Smooth muscle cell (in vitro differentiated cells): ENCODE results near the gene ARL9. TPM values are rescaled to one million over a fixed set of nuclear protein-coding genes. Genes with fewer than 3 reads are reported as not detected.

ENCODE experiments used
- DNase-seq: peaks from one replicate; lab custom pipeline; 2025; ENCODE audit not compliant: unreplicated experiment; lab: John Stamatoyannopoulos, UW
- H2AFZ ChIP-seq: fragments of 200-600 bp; sonication (generic); 2 replicates; pipeline ENCODE4 v1.6.0; 2016; ENCODE audit warnings: antibody characterized with exemption, low read depth, mild to moderate bottlenecking
- H3F3A ChIP-seq: fragments of 200-600 bp; sonication (generic); 2 replicates; pipeline ENCODE4 v1.6.0; 2017; ENCODE audit warnings: antibody characterized with exemption, low read depth
- H3K27ac ChIP-seq: fragments of 200-600 bp; sonication (generic); 2 replicates; pipeline ENCODE4 v1.5.1; 2016; ENCODE audit warnings: low read depth, mild to moderate bottlenecking
- H3K27me3 ChIP-seq: fragments of 200-600 bp; sonication (generic); 2 replicates; pipeline ENCODE4 v1.6.1; 2016; ENCODE audit warnings: low read depth, mild to moderate bottlenecking
- H3K36me3 ChIP-seq: fragments of 200-600 bp; sonication (generic); 2 replicates; pipeline ENCODE4 v1.5.1; 2016; ENCODE audit warnings: low read depth
- H3K4me1 ChIP-seq: fragments of 200-600 bp; sonication (generic); 2 replicates; pipeline ENCODE4 v1.5.1; 2016; ENCODE audit warnings: low read depth
- H3K4me2 ChIP-seq: fragments of 200-600 bp; sonication (generic); 2 replicates; pipeline ENCODE4 v1.6.0; 2016; ENCODE audit warnings: mild to moderate bottlenecking
- H3K4me3 ChIP-seq: fragments of 200-600 bp; sonication (generic); 2 replicates; pipeline ENCODE4 v1.5.1; 2016; ENCODE audit warnings: mild to moderate bottlenecking
- H3K79me2 ChIP-seq: fragments of 200-600 bp; sonication (generic); 2 replicates; pipeline ENCODE4 v1.6.0; 2016; ENCODE audit warnings: low read depth, mild to moderate bottlenecking
- H3K9ac ChIP-seq: fragments of 200-600 bp; sonication (generic); 2 replicates; pipeline ENCODE4 v1.6.0; 2016; ENCODE audit warnings: low read depth
- H3K9me3 ChIP-seq: fragments of 200-600 bp; sonication (generic); replicated peaks from 2 replicates; pipeline ENCODE4 v1.5.1; 2016; ENCODE audit warnings: low read depth
- H4K20me1 ChIP-seq: fragments of 200-600 bp; sonication (generic); 2 replicates; pipeline ENCODE4 v1.6.0; 2016; ENCODE audit warnings: low read depth
- CTCF ChIP-seq: fragments of 200-600 bp; sonication (generic); IDR thresholded peaks from 2 replicates; pipeline ENCODE4 v1.5.1; 2017; ENCODE audit warnings: borderline replicate concordance, mild to moderate bottlenecking, antibody characterized with exemption; ENCODE audit not compliant: insufficient read depth, poor library complexity, severe bottlenecking
- WGBS: methylation state at CpG from one replicate; pipeline ENCODE4 v1.1.7; 2016; ENCODE audit warnings: low lambda C conversion rate; 5-methylcytosine and 5-hydroxymethylcytosine counted together
- polyA plus RNA-seq: library from polyadenylated mRNA; unstranded; fragments of >200 nt; fragmentation: Nextera tagmentation; extraction: Ambion mirVana; gene quantifications from 2 replicates; pipeline ENCODE4 v1.2.1, GENCODE V29; 2016
- total RNA-seq: library from RNA; depleted of rRNA; stranded (reverse); fragments of >200 nt; gene quantifications from 2 replicates; pipeline ENCODE4 v1.2.3, GENCODE V29; 2014

The ARL9 gene
- total and polyA plus RNA-seq, 2 experiments from 2014 or later, result 0.27 to 1.2 TPM

DNA sequence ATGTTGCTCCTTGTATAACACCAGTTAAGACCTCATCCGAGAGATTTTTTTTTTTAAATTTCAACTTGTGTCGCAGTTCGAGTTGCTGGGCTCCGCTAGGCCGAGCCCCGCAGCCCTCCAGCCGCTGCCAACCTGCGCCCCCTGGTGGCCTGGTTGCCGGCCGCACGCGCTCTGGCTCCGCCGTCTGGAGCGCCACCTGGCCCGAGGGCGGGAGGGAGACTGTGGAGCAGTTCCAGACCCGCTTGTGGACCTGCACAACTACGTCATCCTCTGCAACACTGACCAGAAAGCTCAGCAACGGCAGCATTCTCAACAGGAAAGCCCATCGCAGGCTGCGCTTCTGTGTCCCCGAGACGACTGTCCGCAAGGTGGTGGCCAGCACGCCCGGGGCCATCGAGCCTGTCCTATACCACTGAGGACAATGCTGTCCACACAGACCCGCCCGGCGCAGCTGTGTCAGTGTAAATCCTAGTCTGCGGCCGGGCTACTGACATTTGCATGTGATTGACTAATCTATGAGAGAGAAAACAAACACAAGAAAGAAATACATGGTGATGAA lies 39.1 kb downstream of the ARL9 start:
- Histone ChIP-seq H3K27ac (no peak overlapping the region), H3K4me2 (peak overlapping the region; percentile 85), H3K9ac (no peak overlapping the region)

DNA sequence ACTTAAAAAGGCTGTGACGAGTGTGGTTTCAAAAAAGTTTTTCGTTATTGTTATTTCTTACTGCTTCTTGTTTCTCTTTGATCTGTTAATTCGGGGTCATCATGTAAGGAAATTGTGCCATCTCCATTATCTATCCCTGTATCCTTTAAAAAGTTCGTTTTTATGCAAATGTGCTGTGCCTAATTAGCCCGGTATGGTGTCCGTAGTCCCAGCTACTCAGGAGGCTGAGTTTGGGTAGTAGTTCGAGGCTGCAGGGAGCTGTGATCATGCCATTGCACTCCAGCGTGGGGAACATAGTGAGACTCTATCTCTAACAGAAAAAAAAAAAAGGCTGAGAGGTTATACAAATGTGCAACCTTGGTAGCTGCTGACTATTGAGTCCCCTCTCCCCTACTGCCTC lies 45.1 kb downstream of the ARL9 start:
- Histone ChIP-seq H3K27ac (no peak overlapping the region), H3K27me3 (no peaks in the 10 kb centered on the region), H3F3A (no peaks in the 10 kb centered on the region), H3K36me3 (no peaks in the 10 kb centered on the region), H2AFZ (no peak overlapping the region), H3K4me1 (no peaks in the 10 kb centered on the region), H3K4me3 (no peak overlapping the region), H3K79me2 (no peaks in the 10 kb centered on the region), H4K20me1 (no peaks in the 10 kb centered on the region), H3K9me3 (no peaks in the 10 kb centered on the region), H3K9ac (no peak overlapping the region), H3K4me2 (no peak overlapping the region)
- DNase-seq, result no peak
- WGBS, result 62% methylated on average over 8 of the region's 8 CpGs
- no peak for TF ChIP-seq CTCF

More for the DNA sequence above, 39.1 kb downstream of the ARL9 start:
- Histone ChIP-seq H3K4me1 (no peaks in the 10 kb centered on the region), H3F3A (peaks cover 4% of the 10 kb centered on the region), H3K4me3 (peak overlapping the region; percentile 44), H4K20me1 (no peaks in the 10 kb centered on the region), H3K27me3 (no peaks in the 10 kb centered on the region), H2AFZ (peak overlapping the region; percentile 87), H3K79me2 (no peaks in the 10 kb centered on the region), H3K9me3 (no peaks in the 10 kb centered on the region), H3K36me3 (no peaks in the 10 kb centered on the region)
- WGBS, result 5% methylated on average over 31 of the region's 33 CpGs
- TF ChIP-seq CTCF, result peak; percentile 99
- DNase-seq, result peak; percentile 68

- H2AFZ ChIP-seq, result no peak overlapping the region
- no peaks in the 10 kb centered on the region for H3K27me3 ChIP-seq
- H3K4me3 ChIP-seq, result no peak overlapping the region
- no peaks in the 10 kb centered on the region for H3K36me3 ChIP-seq
- WGBS, result 89% methylated on average over 2 of the region's 2 CpGs
- H3K4me1 ChIP-seq, result no peaks in the 10 kb centered on the region
- no peaks in the 10 kb centered on the region for H3K79me2 ChIP-seq
- H3K4me2 ChIP-seq, result no peak overlapping the region
- no peak overlapping the region for H3K27ac ChIP-seq
- TF ChIP-seq CTCF, result no peak
- H4K20me1 ChIP-seq, result no peaks in the 10 kb centered on the region
- no peak overlapping the region for H3K9ac ChIP-seq
- no peaks in the 10 kb centered on the region for H3F3A ChIP-seq
- H3K9me3 ChIP-seq, result no peaks in the 10 kb centered on the region
- no peak for DNase-seq
These were observed 45.9 kb downstream of the ARL9 start for GRCh38 chr4:56551516-56551915.

DNA sequence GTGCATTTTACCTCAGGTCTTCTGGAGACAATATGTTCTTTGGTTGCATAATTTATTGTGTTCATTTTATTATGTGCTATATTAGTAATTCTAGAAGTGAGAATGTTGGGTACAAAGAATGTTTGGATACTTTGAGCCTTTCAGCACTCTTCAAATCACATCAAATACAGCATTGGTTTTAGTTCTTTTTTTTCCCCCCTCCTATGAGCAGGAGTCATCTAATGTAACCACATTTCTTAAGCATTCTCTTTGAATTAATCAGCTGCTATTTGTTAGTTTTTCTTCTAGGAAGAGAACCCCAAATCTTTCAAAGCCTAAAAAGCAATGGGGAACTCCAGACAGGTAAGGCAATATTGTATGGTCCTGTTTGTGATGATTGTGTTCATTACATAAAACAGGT lies 46.7 kb downstream of the ARL9 start:
- no peaks in the 10 kb centered on the region for H3K36me3 ChIP-seq
- no peaks in the 10 kb centered on the region for H3K79me2 ChIP-seq
- no peak overlapping the region for H3K9ac ChIP-seq
- H3K27ac ChIP-seq, result no peak overlapping the region
- no peak for TF ChIP-seq CTCF
- H3F3A ChIP-seq, result no peaks in the 10 kb centered on the region
- no peaks in the 10 kb centered on the region for H4K20me1 ChIP-seq
- DNase-seq, result no peak
- H3K27me3 ChIP-seq, result no peaks in the 10 kb centered on the region
- no peak overlapping the region for H3K4me3 ChIP-seq
- H2AFZ ChIP-seq, result no peak overlapping the region
- no peak overlapping the region for H3K4me2 ChIP-seq
- H3K4me1 ChIP-seq, result no peaks in the 10 kb centered on the region
- no peaks in the 10 kb centered on the region for H3K9me3 ChIP-seq
